Renal cortex interstitium (tissue), 11 donors: ENCODE data around the gene EFEMP2. TPM values are rescaled to one million over a fixed set of nuclear protein-coding genes. Genes with fewer than 3 reads are reported as not detected.
"Not testable (repeated sequence)": the region's sequence is repeated elsewhere in the genome, so short reads cannot be mapped to it uniquely, and the experiment has no call there.

Experiments
- DNase-seq, 11 donors: peaks; one replicate each; pipeline ENCODE4 v3.0.0-alpha.2; 2013; ENCODE audit warnings: low read depth in 9 of 11, low spot score in 4 of 11; ENCODE audit errors: extremely low read depth in 1 of 11
- polyA plus RNA-seq, 3 donors: library from polyadenylated mRNA; unstranded; fragments of 120-200 nt; gene quantifications; one replicate each; pipeline ENCODE4 v1.2.1, GENCODE V29; 2013; ENCODE audit not compliant: insufficient read length in 3 of 3

EFEMP2 gene
- polyA plus RNA-seq, 3 donors: 87.9 to 129 (median 127) TPM

- DNase-seq: no peak
These were observed 21.5 kb downstream of the EFEMP2 start for GRCh38 chr11:65851083-65851579.

DNA sequence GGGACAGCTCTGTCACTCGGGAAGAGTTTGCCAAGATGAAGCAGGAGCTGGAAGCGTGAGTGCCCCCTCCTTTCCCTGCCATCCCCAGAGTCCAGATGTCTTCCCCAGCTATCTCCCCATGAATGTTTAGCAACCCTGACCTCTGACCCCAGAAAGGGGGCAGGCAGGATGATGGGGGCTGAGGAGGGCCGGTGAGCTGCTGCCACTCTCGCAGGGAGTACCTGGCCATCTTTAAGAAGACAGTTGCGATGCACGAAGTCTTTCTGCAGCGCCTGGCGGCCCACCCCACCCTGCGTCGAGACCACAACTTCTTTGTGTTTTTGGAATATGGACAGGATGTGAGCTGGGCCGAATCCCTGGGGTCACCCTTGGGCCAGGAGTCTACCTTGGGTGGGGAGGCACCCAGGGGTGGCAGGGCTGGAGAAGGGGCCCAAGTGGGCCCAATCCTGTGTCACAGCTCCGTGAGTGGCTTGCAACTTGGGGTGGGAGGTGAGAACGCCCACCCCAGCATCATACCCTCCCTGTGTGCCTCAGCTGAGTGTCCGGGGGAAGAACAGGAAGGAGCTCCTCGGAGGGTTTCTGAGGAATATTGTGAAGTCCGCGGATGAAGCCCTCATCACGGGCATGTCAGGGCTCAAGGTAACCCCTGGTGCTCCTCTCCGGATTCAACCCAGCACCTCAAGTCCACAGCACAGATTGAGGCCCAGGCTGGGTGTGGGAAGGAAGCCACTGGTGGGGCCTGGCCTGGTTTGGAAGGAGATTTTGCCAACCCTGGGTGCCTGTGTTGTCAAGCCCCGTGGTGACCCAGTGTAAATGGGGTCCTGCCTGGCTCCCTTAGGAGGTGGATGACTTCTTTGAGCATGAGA lies 22.1 kb downstream of the EFEMP2 start:
- no peak for DNase-seq

DNA sequence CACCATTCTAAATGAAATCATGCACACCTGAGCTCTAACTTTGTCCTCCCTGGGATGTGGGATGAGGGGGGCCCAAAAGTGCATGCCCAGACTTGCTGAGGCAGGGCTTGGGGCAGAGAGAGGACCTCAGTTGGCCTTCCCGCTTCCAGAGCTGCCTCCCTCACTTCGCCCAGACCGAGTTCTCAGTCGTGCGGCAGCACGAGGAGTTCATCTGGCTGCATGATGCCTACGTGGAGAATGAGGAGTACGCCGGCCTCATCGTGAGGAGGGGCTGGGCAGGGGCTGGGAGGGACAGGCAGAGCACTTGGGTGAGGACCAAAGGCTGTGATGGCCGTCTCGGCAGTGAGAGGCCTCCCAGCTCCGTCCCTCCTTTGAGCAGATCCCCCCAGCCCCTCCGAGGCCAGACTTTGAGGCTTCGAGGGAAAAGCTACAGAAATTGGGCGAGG lies 22.8 kb downstream of the EFEMP2 start:
- no peak for DNase-seq

- DNase-seq: no peak
These were observed 23.2 kb downstream of the EFEMP2 start for GRCh38 chr11:65849366-65849765.

- not testable (repeated sequence) for DNase-seq
These were observed 23.9 kb downstream of the EFEMP2 start for GRCh38 chr11:65848693-65849092.

- DNase-seq: no peak
These were observed 24.9 kb downstream of the EFEMP2 start for GRCh38 chr11:65847746-65848145.

DNA sequence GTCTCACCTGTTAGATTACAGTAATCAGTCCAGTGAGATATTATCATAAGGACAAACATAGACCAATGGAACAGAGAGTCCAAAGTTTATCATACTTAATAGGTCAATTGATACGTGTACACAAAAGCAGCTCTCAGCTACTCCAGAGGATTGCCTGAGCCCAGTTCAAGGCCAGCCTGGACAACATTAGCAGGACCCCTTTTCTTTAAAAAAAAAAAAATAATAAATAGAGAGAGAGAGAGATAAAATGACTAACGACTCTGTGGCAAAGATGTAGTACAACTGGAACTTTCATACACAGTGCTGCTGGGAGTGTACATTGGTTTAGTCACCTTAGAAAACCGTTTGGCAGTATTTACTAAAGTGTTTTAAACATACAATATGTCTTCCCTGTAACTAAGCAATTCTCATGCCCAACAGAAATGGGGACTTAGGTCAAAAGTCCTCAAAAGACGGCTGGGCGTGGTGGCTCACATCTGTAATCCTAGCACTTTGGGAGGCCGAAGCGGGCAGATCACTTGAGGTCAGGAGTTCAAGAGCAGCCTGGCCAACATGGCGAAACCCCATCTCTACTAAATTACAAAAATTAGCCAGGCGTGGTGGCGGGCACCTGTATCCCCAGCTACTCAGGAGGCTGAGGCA lies 28.2 kb downstream of the EFEMP2 start:
- DNase-seq: no peak

GRCh38 chr11:65843811-65844210 lies 28.8 kb downstream of the EFEMP2 start:
- no peak for DNase-seq

DNA sequence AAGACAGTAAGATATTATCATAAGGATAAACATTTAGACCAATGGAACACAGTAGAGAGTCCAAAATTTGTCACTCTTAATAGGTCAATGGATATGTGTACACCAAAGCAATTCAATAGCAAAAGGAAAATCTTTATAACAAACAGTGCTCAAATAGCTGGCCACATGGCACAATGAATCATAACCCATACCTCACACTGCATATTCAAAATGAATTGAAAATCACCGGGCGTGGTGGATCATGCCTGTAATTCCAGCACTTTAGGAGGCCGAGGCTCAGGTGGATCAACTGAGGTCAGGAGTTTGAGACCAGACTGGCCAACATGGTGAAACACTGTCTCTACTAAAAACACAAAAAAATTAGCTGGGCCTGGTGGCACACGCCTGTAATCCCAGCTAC lies 30.5 kb downstream of the EFEMP2 start:
- DNase-seq: no peak

DNA sequence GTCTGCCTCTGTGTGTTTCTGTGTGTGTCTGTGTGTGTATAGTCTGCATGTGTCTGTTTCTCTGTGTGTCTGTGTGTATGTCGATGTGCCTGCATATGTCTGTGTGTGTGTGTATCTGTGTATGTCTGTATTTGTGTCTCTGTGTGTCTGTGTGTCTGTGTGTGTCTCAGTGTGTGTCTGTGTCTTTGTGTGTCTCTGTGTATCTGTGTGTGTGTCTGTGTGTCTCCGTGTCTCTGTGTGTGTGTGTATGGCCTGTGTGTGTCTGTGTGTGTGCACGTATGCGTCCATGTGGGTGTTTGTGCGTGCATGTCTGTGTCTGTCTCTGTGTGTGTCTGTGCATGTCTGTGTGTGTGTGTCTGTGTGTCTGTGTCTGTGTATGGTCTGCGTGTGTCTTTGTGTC lies 38.4 kb downstream of the EFEMP2 start:
- DNase-seq: no peak

DNA sequence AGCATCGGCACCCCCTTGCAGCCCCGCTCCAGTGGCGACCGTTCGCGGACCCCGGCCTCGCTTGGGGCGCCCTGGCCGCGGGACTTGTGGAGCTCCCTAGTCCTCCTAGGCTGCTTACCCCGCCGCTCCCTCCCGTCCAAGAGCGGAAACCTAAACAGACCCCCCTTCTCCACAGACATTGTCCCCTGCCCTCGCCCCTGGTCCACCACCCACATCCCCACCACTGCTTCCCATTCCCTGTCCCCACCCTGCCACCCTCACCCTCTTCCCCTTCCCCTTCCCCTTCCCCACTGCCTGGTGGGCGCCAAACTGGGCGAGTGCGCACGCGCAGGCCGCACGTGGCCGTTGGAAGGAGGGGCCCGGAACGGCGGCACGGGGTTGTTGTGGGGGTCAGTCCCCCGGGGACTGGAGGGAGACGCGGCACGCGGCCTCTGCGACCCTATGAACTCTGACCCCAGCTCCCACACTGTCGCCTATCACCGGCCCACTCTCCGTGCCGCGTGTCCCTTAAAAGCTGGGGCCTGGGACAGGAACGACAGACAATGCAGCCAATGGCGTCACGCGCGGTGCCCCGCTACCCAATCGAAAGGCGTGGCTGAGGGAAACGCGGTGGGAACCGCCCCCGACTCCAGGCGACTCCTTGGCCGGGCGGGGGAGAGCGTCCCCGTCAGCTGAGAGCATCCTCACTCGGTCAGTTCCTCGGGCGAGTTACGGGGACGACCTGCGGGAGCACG lies 39.1 kb downstream of the EFEMP2 start, which contains the start of gene SNX32:
Gene SNX32 (plus strand): TSS at position 667 of the 734 bp plus-strand sequence. CDS start 103 bp downstream, outside the sequence.
- peak; percentile 85 to 95 (median 89) for DNase-seq

DNA sequence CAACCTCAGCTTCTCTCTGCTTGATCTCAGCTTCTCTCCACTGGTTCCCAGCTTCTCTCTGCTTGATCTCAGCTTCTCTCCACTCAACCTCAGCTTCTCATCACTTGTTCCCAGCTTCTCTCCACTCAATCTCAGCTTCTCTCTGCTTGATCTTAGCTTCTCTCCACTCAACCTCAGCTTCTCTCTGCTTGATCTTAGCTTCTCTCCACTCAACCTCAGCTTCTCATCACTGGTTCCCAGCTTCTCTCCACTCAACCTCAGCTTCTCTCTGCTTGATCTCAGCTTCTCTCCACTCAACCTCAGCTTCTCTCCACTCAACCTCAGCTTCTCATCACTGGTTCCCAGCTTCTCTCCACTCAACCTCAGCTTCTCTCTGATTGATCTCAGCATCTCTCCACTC lies 40.4 kb downstream of the EFEMP2 start:
- not testable (repeated sequence) for DNase-seq

DNA sequence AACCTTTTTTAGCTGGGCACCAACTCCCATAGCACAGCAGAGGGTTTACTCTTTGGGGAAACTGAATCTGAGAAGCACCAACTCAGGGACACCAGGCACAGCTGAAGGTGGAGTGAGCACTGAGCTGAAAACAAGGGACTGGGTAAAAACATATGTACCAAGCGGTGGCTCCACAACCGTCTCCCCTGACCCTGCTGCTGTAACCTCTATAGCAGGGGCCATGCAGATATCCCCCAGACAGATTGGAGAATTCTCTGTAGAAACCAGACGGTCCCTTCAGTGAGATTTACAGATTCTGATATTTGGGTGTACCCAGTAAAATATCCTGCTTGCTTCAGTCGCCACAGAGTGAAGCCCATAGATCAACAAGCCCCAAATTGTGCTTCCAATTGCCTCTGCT lies 43.1 kb downstream of the EFEMP2 start:
- no peak for DNase-seq

- no peak for DNase-seq
These were observed 45.4 kb downstream of the EFEMP2 start for GRCh38 chr11:65826984-65827735.

DNA sequence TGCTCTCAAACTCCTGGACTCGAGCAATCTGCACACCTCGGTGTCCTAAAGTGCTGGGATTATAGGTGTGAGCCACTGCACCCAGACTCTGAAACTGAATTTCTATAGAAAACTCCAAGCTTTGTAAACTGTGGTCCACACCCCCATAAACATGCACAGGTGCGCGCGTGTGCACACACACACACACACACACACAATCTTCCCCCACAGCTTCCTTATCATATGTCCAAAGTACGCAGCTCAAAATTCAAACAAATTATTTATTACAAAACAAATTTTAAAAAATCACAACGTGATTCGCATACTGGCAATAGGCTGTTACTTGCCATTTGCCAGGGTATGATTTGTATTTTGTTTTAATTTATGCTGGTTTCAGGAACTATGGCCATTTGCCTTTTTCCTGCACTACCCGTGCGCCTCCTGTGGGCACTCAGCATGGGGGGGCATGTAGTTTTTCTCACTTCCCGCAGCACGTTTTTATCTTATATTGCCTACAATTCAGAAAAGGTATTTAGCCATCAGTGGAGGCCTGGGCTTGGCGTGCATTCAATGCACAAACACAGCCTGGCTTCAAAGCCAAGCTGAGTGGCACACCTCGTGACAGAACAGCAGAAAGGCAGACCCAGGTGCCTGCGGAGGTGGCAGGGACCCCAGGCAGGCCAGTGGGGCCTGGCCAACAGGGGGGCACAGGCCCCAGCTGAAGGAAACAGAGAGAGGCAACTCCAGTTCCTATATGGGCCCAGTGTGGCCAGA lies 49.6 kb downstream of the EFEMP2 start:
- no peak for DNase-seq

DNA sequence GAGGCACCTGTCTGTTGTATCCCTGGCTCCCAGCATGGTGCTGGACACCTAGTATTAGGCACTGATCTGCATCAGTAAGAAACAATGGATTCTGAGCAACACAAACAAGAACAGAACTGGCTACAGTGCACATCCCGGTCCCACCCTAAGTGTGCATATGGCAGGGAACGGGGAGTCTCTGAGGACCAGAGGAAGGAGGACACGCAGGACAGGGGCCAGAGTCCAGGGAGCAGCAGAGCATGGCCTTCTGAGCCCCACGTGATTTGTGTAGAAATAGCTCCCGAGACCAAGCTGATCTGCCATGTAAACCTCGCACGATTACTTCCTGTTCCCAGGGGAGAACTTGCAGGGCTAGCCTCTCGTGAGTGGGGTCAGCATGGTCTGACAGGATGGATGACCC lies 51.5 kb downstream of the EFEMP2 start:
- peak in 2 of 11 donors; percentile 12 to 32 for DNase-seq

DNA sequence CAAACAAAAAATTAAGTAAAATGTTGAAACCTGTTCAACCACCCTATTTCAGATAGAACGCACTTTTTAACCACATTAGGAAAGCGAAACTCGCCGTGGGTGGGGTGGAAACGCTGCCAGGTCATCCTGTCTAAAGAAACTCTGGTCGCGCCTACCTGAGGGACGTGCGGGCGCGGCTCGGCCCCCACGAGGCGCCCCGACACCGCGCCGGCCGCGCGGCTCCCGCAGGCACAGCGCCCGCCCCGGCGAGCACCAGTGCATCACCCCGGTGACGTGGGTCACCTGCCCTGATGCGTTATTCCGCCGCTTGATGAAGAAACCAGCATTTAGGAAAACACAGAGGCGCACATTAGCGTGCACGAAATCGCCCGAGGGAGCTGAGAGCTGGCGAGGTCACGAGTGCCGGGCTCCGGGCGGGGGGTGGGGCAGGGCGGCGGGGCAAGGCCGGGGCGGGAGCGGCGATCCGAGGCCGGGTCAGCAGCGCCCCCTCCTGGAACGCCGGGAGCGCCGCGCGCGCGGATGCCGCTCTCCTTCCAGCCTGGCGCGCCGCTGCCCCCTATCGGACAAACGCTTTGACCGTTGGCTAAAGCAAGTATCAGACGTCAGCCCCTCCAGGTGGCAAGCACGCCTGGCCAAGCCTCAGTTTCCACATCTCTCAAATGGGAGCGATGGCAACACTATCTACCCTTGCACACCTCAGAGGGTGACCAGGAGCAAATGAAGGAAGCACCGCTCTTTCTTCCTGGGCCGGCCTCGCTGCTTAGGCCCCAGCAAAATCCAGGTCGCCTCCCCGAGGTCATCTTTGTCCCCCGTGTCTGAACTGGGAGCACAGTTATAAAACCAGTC lies 54.5 kb downstream of the EFEMP2 start:
- DNase-seq: peak; percentile 64 to 89 (median 82)
